ENCODE results near the gene RASSF3. TPM values are rescaled to one million over a fixed set of nuclear protein-coding genes. Genes with fewer than 3 reads are reported as not detected.

Gene RASSF3
- total and polyA plus RNA-seq, 2 of the 13 experiments (the other 11 are each of a cell fraction or from before 2014, with no cell fraction given), result 15.5 to 16.0 TPM

DNA sequence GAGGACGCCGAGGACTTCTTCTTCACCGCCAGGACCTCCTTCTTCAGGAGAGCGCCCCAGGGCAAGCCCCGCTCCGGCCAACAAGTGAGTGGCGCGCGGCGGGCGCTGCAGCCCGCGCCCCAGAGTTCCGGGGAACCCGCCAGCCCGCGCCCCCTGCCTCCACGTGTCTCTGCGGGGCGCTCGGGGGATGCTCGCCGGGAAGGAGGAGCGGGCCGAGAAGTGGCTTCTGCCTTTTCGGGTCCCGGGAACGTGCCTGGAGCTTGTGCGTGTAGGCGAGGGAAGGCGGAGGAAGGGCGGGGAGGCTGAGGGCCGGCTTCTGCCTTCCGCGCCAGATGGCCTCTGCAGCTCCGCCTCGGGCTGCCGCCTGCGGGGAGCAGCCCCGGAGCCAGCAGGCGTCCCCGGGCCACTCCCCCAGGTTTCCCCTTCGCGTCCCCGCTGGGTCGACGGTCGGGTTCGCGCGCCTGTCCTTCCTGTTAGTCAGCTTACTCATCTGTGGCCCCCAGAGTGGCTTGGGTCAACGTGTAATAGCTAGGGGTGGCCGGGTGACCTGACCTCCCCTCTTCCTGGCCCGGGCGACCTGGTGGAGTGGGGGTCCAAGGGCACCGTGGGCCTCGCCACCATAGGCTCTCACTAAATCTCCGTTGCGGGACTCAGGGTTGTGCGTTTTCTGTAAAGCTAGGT, 505 bp downstream of the RASSF3 start (continued):
- TF ChIP-seq ZNF646 (CRISPR knock-in tag; IDR thresholded peaks at IDR 0.05), result no peak
- peak; percentile 35; the same call in 1 of the 2 replicates for TF ChIP-seq SIN3A (IDR thresholded peaks at IDR 0.05; ENCODE audit: borderline replicate concordance, low read depth, low read length)
- TF ChIP-seq YY1 (IDR thresholded peaks at IDR 0.05; ENCODE audit: insufficient read depth, insufficient replicate concordance, low read depth, low read length), result peak; percentile 7
- TF ChIP-seq ARHGAP35 (CRISPR knock-in tag; IDR thresholded peaks at IDR 0.05; ENCODE audit: borderline replicate concordance), result no peak
- TF ChIP-seq TFDP1 (CRISPR knock-in tag; IDR thresholded peaks at IDR 0.05; ENCODE audit: borderline replicate concordance), result no peak
- TF ChIP-seq ZNF703 (CRISPR knock-in tag; IDR thresholded peaks at IDR 0.05; ENCODE audit: borderline replicate concordance), result no peak
- TF ChIP-seq, protein P1, sequence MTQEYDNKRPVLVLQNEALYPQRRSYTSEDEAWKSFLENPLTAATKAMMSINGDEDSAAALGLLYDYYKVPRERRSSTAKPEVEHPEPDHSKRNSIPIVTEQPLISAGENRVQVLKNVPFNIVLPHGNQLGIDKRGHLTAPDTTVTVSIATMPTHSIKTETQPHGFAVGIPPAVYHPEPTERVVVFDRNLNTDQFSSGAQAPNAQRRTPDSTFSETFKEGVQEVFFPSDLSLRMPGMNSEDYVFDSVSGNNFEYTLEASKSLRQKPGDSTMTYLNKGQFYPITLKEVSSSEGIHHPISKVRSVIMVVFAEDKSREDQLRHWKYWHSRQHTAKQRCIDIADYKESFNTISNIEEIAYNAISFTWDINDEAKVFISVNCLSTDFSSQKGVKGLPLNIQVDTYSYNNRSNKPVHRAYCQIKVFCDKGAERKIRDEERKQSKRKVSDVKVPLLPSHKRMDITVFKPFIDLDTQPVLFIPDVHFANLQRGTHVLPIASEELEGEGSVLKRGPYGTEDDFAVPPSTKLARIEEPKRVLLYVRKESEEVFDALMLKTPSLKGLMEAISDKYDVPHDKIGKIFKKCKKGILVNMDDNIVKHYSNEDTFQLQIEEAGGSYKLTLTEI (CRISPR knock-in tag; conservative IDR thresholded peaks at IDR 0.05), result no peak
- TF ChIP-seq ZNF775 (CRISPR knock-in tag; IDR thresholded peaks at IDR 0.05; ENCODE audit: borderline replicate concordance), result no peak
- TF ChIP-seq RBM22 (optimal IDR thresholded peaks at IDR 0.05; ENCODE audit: low read length), result no peak
- no peak; the same call in 1 of the 2 replicates for TF ChIP-seq ZNF549 (CRISPR knock-in tag; IDR thresholded peaks at IDR 0.05)
- peak; percentile 21; the same call in 1 of the 2 replicates for TF ChIP-seq KDM3A (CRISPR knock-in tag; IDR thresholded peaks at IDR 0.05; ENCODE audit: low read depth)
- TF ChIP-seq ZNF281 (CRISPR knock-in tag; IDR thresholded peaks at IDR 0.05; ENCODE audit: borderline replicate concordance), result no peak
- TF ChIP-seq ZNF768 (CRISPR knock-in tag; IDR thresholded peaks at IDR 0.05), result no peak
- TF ChIP-seq FOXA1 (IDR thresholded peaks at IDR 0.05), result no peak
- no peak for TF ChIP-seq FOXA1 (CRISPR knock-in tag; IDR thresholded peaks at IDR 0.05)

Data from HepG2 (cell line).